Pancreas (tissue), 10 donors: ENCODE measurements around the gene THUMPD1. TPM values are rescaled to one million over a fixed set of nuclear protein-coding genes. Genes with fewer than 3 reads are reported as not detected.

Experiments
- ATAC-seq, 4 donors: fragments of 200-7000 bp; cut with Tn5 transposase; one replicate each; pipeline versions ENCODE4 v1.8.0 to v1.9.1; 2020; ENCODE audit warnings: mild to moderate bottlenecking in 4 of 4, moderate library complexity in 4 of 4
- DNase-seq, 6 donors: peaks; one replicate each; pipeline ENCODE4 v3.0.0-alpha.2; 2020
- FAIRE-seq: peaks from 2 replicates; lab custom pipeline; 2012; peaks lifted over from hg19 to GRCh38; lab: Jason Lieb, UNC
- H3K27ac ChIP-seq, 4 donors: fragments of 200-600 bp; sonication (generic); 1 replicate in 3 of 4; 2 replicates in 1 of 4; pipeline versions ENCODE4 v1.5.0 to v1.8.0; 2020
- H3K27me3 ChIP-seq, 4 donors: fragments of 200-600 bp; one replicate each; pipeline ENCODE4 v1.8.0; 2021
- H3K36me3 ChIP-seq, 3 donors: fragments of 200-600 bp; sonication (generic) in 1 of 3; one replicate each; pipeline versions ENCODE4 v1.5.0 to v1.8.0; 2020 to 2021
- H3K4me1 ChIP-seq, 3 donors: fragments of 200-600 bp; one replicate each; pipeline ENCODE4 v1.8.0; 2021
- H3K4me3 ChIP-seq, 4 donors: fragments of 200-600 bp; sonication (generic) in 2 of 4; one replicate each; pipeline versions ENCODE4 v1.5.0 to v1.8.0; 2020 to 2021
- H3K9me3 ChIP-seq, 4 donors: fragments of 200-600 bp; one replicate each; pipeline ENCODE4 v1.8.0; 2021
- CTCF ChIP-seq, 4 donors: fragments of 200-600 bp; sonication (generic) in 3 of 4; IDR thresholded peaks; one replicate each; pipeline versions ENCODE4 v1.5.0 to v1.8.0; 2021; ENCODE audit warnings: antibody characterized with exemption in 4 of 4
- WGBS, 2 donors: extraction: QIAGEN DNeasy Blood & Tissue Kit; methylation state at CpG; one replicate each; pipeline ENCODE4 v1.1.7; 2013; 5-methylcytosine and 5-hydroxymethylcytosine counted together
- intact Hi-C, 3 donors: fragments of 100-400 bp; cut with DNase I; formaldehyde crosslinking; loops; one replicate each; pipeline versions ENCODE4 v1.11.1 to v1.14.2; 2022
- polyA plus RNA-seq, 2 donors: library from polyadenylated mRNA; stranded (reverse); fragments of 200-250 nt; gene quantifications; one replicate each; pipeline ENCODE4 v1.2.3, GENCODE V29; 2013
- total RNA-seq, 6 donors: library from RNA; stranded (reverse); fragmentation: NEBNext Ultra II Directional in 4 of 6; extraction: Animal tissue kit (Norgen Biotek cat#: 25700) in 4 of 6; gene quantifications; one replicate each; pipeline versions ENCODE4 v1.2.1 to v1.2.4, GENCODE V29; 2021 to 2023
- donor health status: healthy with polysubstance abuse.
- donor health status: DM: no; HTN: no; CAD: no; lungs with moderate emphysema.
- donor health status: DM: no; HTN: no; CAD: no.
- donor health status: control.
- donor health status: control.
- donor health status: Bipolar disorder and iron deficiency.
- donor health status: DM: yes; HTN: yes; CAD: no.
- donor health status: DM: no; HTN: no; CAD: no.
- donor health status: DM: no; HTN: no; CAD: no.
- donor health status: DM: yes; HTN: yes; CAD: no.

Gene THUMPD1
- total and polyA plus RNA-seq, 8 donors: 11.0 to 19.7 (median 15.9) TPM

- DNase-seq: no peak
- 85 to 97% methylated on average over 1 of the region's 1 CpG for WGBS, 2 donors
- Histone ChIP-seq H3K4me3 (no peak overlapping the region), H3K27me3 (no peaks in the 10 kb centered on the region), H3K36me3 (no peaks in the 10 kb centered on the region), H3K27ac (no peak overlapping the region), H3K4me1 (peaks cover 0 to 3% (median 0%) of the 10 kb centered on the region in 3 donors), H3K9me3 (no peaks in the 10 kb centered on the region)
- FAIRE-seq: no peak
- intact Hi-C loops: no loop called here
- TF ChIP-seq CTCF (IDR thresholded peaks at IDR 0.05): no peak
- ATAC-seq: no peak
Observed at GRCh38 chr16:20683812-20684211, 57.8 kb downstream of the THUMPD1 start.

Other genes starting within 250 kb of the THUMPD1 start
- under 1 TPM in 2 of 6 donors, not detected in 4; 0.51 to 0.56 TPM for gene ACSM2B, start 165.5 kb downstream of the THUMPD1 start, total RNA-seq
- under 1 TPM; 0.21 to 0.76 TPM for gene ACSM2B, start 165.5 kb downstream of the THUMPD1 start, polyA plus RNA-seq
- gene ACSM1, start 44.1 kb downstream of the THUMPD1 start, total RNA-seq: 1 to 10 TPM in 3 of 6 donors, under 1 TPM in 3; 0.54 to 1.6 (median 0.87) TPM
- gene ACSM1, start 44.1 kb downstream of the THUMPD1 start, polyA plus RNA-seq: 1 to 10 TPM in 1 of 2 donors, under 1 TPM in 1; 0.72 to 1.1 TPM
- 100 to 1,000 TPM in 1 of 6 donors, 10 to 100 TPM in 5; 39.1 to 104 (median 44.1) TPM for gene ACSM3, start 22.2 kb upstream of the THUMPD1 start, total RNA-seq
- 10 to 100 TPM; 50.0 to 67.5 TPM for gene ACSM3, start 22.2 kb upstream of the THUMPD1 start, polyA plus RNA-seq
- 10 to 100 TPM in 3 of 6 donors, 1 to 10 TPM in 3; 7.9 to 12.1 (median 10.0) TPM for gene ERI2, start 64.7 kb upstream of the THUMPD1 start, total RNA-seq
- 1 to 10 TPM; 8.3 to 8.7 TPM for gene ERI2, start 64.7 kb upstream of the THUMPD1 start, polyA plus RNA-seq
- 1 to 10 TPM in 4 of 6 donors, under 1 TPM in 2; 0.88 to 4.9 (median 1.7) TPM for gene REXO5, start 64.7 kb upstream of the THUMPD1 start, total RNA-seq
- 1 to 10 TPM; 2.5 to 2.8 TPM for gene REXO5, start 64.7 kb upstream of the THUMPD1 start, polyA plus RNA-seq
- 1 to 10 TPM; 5.2 to 7.7 (median 7.0) TPM for gene DCUN1D3, start 158.5 kb upstream of the THUMPD1 start, total RNA-seq
- gene DCUN1D3, start 158.5 kb upstream of the THUMPD1 start, polyA plus RNA-seq: 1 to 10 TPM; 3.7 to 4.0 TPM
- gene LYRM1, start 159.0 kb upstream of the THUMPD1 start, total RNA-seq: 10 to 100 TPM in 5 of 6 donors, 1 to 10 TPM in 1; 9.9 to 17.5 (median 14.4) TPM
- 10 to 100 TPM; 21.5 to 30.9 TPM for gene LYRM1, start 159.0 kb upstream of the THUMPD1 start, polyA plus RNA-seq